Skeletal muscle tissue (tissue), 4 donors: ENCODE data around the gene SRPK1. TPM values are rescaled to one million over a fixed set of nuclear protein-coding genes. Genes with fewer than 3 reads are reported as not detected.

Experiments used
- H3K27ac ChIP-seq: one replicate; pipeline ENCODE4 v1.7.0; 2013; ENCODE audit warnings: mild to moderate bottlenecking, low read depth, low read length, inconsistent platforms
- H3K27me3 ChIP-seq, 3 donors: one replicate each; pipeline ENCODE4 v1.7.0; 2013; ENCODE audit warnings: low read length in 3 of 3; ENCODE audit not compliant: control insufficient read depth in 3 of 3, insufficient read depth in 3 of 3
- H3K36me3 ChIP-seq, 3 donors: one replicate each; pipeline ENCODE4 v1.7.0; 2013; ENCODE audit warnings: low read length in 3 of 3; ENCODE audit not compliant: control insufficient read depth in 3 of 3, insufficient read depth in 3 of 3
- H3K4me1 ChIP-seq, 3 donors: one replicate each; pipeline ENCODE4 v1.7.0; 2013; ENCODE audit warnings: low read length in 3 of 3, mild to moderate bottlenecking in 3 of 3; ENCODE audit not compliant: control insufficient read depth in 3 of 3, insufficient read depth in 3 of 3
- H3K4me3 ChIP-seq, 3 donors: one replicate each; pipeline ENCODE4 v1.7.0; 2013; ENCODE audit warnings: low read length in 3 of 3
- H3K9ac ChIP-seq, 3 donors: one replicate each; pipeline ENCODE4 v1.7.0; 2013; ENCODE audit warnings: low read length in 3 of 3, mild to moderate bottlenecking in 3 of 3, moderate library complexity in 2 of 3, low read depth in 1 of 3
- H3K9me3 ChIP-seq, 3 donors: one replicate each; pipeline ENCODE4 v1.7.0; 2013; ENCODE audit warnings: low read length in 3 of 3; ENCODE audit not compliant: control insufficient read depth in 3 of 3
- total RNA-seq: library from RNA; depleted of rRNA; stranded (reverse); fragments of >200 nt; gene quantifications from one replicate; pipeline ENCODE4 v1.2.3, GENCODE V29; 2014
- donor health status: Osteomylitis.

SRPK1 gene
- total RNA-seq, 1 donor from 2014 or later = 15.1 TPM

DNA sequence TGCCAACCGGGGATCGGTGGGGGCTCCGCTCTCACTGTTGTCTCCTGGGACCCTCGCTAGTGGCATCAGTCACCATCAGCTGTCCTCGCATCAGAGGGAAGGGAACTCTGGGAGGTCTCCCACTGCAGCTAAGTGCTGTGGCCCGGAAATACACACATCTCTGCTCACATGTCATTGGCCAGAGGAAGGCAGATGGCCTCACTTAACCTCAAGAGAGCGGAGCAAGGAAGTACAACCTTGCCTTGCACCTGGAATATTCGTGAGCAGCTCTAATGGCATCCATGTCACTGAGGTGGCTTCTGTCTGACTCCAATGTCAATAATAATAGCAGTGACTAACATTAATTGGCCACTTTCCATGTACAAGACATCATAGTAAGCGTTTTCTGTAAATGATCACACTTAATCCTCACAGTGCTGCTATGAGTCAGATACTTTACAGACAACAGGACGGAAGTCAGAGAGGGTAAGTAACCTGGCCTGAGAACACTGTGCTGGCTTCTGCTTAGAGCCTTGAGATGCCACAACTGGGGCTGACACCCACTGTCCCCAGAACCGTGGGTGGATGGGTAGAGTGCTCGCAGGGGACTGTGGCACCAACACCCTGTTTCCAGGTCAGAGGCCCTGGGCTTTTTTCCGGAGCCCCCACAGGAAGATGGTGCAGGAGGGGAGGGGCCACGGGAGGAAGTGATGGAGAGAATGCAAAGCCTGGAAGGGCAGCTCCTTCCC, 109.8 kb downstream of the SRPK1 start:
- Histone ChIP-seq H3K27me3 (peaks cover 0 to 27% (median 12%) of the 10 kb centered on the region in 3 donors), H3K36me3 (no peaks in the 10 kb centered on the region), H3K9me3 (no peaks in the 10 kb centered on the region), H3K9ac (no peak overlapping the region), H3K4me3 (no peak overlapping the region), H3K27ac (no peak overlapping the region), H3K4me1 (peaks cover 0 to 9% (median 3%) of the 10 kb centered on the region in 3 donors)

DNA sequence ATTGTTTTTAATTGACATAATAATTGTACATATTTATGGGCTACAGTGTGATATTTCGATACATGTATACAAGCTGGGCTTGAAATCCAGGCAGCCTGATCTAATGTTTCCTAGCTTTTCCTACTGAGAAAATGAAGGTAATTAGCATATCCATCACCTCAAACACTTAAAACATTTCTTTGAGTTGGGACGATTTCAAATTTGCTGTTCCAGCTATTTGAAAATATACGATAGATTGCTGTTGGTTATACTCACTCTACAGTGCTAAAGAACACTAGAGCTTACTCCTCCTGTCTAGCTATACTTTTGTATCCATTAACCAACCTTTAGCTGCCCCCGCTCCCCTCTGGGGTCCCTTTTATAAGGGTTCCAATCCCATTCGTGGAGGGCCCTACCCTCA, 111.1 kb downstream of the SRPK1 start:
- Histone ChIP-seq H3K9me3 (no peaks in the 10 kb centered on the region), H3K4me3 (no peak overlapping the region), H3K36me3 (no peaks in the 10 kb centered on the region), H3K27ac (no peak overlapping the region), H3K9ac (no peak overlapping the region), H3K4me1 (peaks cover 0 to 9% (median 3%) of the 10 kb centered on the region in 3 donors), H3K27me3 (peaks cover 6 to 33% (median 18%) of the 10 kb centered on the region in 3 donors)

DNA sequence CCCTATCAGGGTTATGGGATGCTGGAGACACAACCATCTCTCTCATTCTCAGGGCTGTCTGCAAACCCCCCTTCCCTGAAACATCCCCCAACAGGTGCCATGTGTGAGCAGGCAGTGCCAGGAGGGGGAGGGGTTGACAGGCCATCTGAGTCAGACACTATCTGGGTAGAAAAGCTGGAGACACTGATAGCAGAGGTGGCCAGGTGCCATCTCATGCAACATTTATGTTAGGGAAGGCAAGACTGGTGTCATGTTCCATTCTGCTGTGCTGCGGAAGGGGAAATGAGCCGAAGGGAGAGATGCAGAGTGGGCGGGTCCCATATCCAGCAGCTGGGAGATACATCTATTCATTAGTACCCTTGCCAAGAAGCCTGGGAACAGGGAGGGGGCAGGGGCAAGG, 112.2 kb downstream of the SRPK1 start:
- H3K27ac ChIP-seq = no peak overlapping the region
- H3K4me3 ChIP-seq = no peak overlapping the region
- no peaks in the 10 kb centered on the region for H3K36me3 ChIP-seq
- no peaks in the 10 kb centered on the region for H3K9me3 ChIP-seq
- H3K27me3 ChIP-seq = peaks cover 6 to 26% (median 17%) of the 10 kb centered on the region in 3 donors
- H3K4me1 ChIP-seq = peaks cover 0 to 9% (median 3%) of the 10 kb centered on the region in 3 donors
- no peak overlapping the region for H3K9ac ChIP-seq

DNA sequence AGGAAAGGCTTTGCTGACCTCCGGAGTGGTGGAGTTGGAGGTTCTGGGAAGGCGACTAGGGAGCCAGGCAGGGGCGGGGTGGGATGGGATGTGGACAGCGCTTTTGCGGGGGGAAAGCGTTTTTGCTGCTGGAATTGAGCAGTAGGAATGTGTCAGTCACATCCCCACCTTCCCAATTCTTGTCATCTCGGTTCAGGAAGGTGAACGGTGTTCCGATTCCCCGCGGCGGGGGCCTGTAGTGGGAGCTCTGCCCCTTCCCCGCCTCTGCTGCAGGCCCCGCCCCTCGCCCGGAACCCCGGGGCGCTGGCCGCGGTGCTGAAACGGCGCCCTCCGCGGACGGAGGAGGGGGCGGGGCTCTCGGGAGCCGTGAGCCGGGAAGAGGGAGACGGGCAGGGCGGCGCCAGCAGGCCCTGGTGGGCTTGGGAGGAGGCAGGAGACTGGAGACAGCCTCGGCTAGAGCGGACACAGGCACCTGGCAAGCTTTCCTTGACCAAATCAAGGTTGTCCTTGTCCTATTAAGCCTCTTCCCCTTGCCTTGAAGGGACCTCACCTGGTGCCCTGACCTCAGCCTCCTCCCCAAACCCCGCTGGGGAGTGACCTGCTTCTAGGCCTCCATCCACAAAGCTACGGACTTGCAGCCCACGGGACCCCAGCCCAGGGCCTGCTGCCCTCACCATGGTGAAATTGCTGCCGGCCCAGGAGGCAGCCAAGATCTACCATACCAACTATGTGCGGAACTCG, 115.7 kb downstream of the SRPK1 start, which contains the start of gene LHFPL5:
Gene LHFPL5 (plus strand): TSS at position 357 of the 741 bp plus-strand sequence. CDS start 319 bp downstream, at position 676.
- Histone ChIP-seq H3K4me1 (no peaks in the 10 kb centered on the region), H3K9me3 (no peaks in the 10 kb centered on the region), H3K27ac (no peak within 1 kb of the TSS), H3K36me3 (no peaks in the 10 kb centered on the region), H3K9ac (no peak within 1 kb of the TSS), H3K27me3 (peaks cover 6 to 20% (median 17%) of the 10 kb centered on the region in 3 donors), H3K4me3 (peak within 1 kb of the TSS in 1 of 3 donors; percentile 29)

DNA sequence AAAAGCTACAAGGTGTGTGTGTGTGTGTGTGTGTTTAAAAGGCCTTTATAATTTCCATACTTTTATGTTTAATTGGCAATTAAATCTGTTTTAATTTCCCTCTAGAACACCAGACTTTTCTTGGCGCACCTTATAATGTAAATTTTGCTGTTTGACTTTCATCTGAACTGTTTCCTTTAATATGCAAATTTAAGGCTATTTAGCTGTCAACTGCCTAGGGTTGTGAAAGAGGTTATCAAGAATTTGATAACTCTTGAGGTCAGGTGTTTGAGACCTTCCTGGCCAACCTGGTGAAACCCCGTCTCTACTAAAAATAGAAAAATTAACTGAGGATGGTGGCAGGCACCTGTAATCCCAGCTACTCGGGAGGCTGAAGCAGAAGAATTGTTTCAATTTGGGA, 119.8 kb downstream of the SRPK1 start:
- Histone ChIP-seq H3K4me1 (no peaks in the 10 kb centered on the region), H3K9ac (no peak overlapping the region), H3K36me3 (no peaks in the 10 kb centered on the region), H3K27me3 (peaks cover 8 to 17% (median 12%) of the 10 kb centered on the region in 3 donors), H3K4me3 (no peak overlapping the region), H3K27ac (no peak overlapping the region), H3K9me3 (no peaks in the 10 kb centered on the region)

DNA sequence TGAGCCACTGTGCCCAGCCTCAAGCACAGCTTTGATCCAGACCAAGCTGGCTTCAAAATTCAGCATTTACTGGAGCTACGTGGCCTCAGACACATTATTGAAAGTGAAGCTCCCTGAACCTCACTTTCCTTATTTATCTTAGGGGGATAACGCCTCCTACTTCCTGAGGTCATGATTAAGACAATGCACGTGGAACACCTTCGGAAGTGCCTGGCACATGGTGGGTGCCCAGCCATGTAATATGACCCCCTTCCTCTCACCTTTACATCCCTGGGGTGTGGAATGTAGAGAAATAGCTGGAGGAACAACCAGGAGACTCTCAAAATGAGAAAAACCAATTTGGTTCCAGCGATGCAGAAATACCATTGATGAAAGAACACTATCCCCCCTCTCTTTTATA, 122.2 kb downstream of the SRPK1 start:
- H3K4me3 ChIP-seq = no peak overlapping the region
- no peak overlapping the region for H3K27ac ChIP-seq
- H3K9ac ChIP-seq = no peak overlapping the region

DNA sequence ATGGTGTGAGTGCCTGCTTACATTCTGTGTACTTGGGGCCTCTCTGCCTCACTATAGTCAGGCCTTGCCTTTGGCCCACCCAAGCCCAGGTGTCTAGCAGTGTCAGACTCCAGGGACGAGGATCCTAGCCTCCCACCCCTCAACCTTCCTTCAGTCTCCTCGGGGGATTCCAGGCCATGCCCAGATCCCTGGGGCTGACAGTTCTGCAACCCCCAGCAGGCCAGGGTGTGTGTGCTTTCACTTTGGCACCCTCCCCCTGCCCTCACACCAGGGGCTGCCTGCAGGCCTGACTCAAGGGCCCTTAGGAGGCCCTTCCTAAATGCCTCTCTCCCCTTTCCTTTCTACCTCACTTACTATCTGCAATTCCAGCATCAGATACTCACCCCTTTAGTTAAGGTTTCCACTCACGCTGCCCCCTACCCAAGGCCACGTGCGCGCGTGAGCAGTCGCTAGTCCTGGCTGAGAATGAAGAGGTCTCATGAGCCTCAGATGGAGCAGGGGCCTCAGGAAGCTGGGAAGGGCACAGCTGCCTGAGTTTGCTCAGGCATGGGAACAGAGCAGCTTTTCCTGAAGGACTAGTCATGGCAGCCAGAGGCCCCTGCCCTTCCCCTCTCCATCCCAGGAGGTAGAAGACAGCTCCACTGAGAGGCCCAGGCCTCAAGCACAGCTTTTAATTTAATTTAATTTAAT, 122.9 kb downstream of the SRPK1 start:
- no peak overlapping the region for H3K4me3 ChIP-seq

More for the DNA sequence above, 122.2 kb downstream of the SRPK1 start:
- Histone ChIP-seq H3K4me1 (no peaks in the 10 kb centered on the region), H3K9me3 (no peaks in the 10 kb centered on the region), H3K36me3 (no peaks in the 10 kb centered on the region), H3K27me3 (peaks cover 0 to 15% (median 9%) of the 10 kb centered on the region in 3 donors)

DNA sequence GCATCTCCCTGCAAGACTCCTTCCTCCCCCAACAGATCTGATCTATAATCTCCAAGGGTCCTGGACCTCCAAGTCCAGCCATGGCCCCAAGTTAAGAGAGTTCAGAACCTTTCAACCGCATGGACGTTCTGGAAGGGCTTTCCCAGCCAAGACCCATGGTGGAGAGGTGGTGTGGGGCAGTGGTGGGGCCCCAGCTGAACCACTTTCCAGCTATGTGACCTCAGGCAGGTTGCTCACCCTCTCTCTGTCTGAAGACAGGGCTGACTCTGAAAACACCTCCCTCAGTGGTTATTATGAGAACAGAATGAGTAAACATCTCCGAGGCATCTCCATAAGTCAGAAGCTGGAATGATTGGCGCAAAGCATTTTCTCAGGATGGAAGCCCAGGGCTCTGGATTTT, 124.7 kb downstream of the SRPK1 start:
- no peaks in the 10 kb centered on the region for H3K36me3 ChIP-seq
- no peak overlapping the region for H3K4me3 ChIP-seq
- no peaks in the 10 kb centered on the region for H3K4me1 ChIP-seq
- peaks cover 0 to 21% (median 9%) of the 10 kb centered on the region in 3 donors for H3K27me3 ChIP-seq
- H3K9me3 ChIP-seq = no peaks in the 10 kb centered on the region
- H3K9ac ChIP-seq = no peak overlapping the region
- H3K27ac ChIP-seq = no peak overlapping the region

More for the DNA sequence above, 122.9 kb downstream of the SRPK1 start:
- Histone ChIP-seq H3K36me3 (no peaks in the 10 kb centered on the region), H3K9ac (no peak overlapping the region), H3K9me3 (no peaks in the 10 kb centered on the region), H3K4me1 (no peaks in the 10 kb centered on the region), H3K27ac (no peak overlapping the region), H3K27me3 (peaks cover 0 to 15% (median 9%) of the 10 kb centered on the region in 3 donors)

DNA sequence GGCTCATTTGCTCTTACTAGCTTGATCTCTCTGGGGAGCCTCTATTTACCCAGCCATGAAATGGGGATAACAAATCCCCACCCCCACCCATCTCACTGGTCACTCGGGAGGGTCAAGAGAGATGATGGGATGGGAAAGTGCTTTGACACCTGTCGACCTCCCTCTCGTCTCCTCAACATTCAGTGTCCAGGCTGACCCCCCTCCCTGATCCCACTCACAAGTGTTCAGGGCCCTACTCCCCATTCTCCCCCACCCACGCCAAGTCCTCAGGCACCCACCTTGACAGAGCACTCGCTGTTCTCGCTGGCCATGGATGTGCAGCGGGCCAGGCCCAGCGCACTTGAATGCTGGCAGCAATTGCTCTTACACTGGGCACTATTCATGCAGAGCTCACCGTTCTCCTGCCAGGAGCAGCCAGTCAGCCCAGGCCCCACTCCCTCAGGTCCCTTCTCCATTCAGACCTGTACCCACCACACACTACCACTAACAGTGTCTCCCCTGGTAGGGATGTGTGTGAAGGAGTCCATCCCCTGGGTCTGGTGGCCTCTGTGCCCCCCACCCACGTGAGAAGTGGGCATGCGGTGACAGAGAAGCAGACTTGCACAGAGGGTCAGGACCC, 125.3 kb downstream of the SRPK1 start:
- Histone ChIP-seq H3K9me3 (no peaks in the 10 kb centered on the region), H3K4me3 (no peak overlapping the region), H3K36me3 (no peaks in the 10 kb centered on the region), H3K27me3 (peaks cover 0 to 21% (median 9%) of the 10 kb centered on the region in 3 donors), H3K4me1 (no peaks in the 10 kb centered on the region), H3K27ac (no peak overlapping the region), H3K9ac (no peak overlapping the region)
